ENCODE measurements around the gene MYO1H. TPM values are rescaled to one million over a fixed set of nuclear protein-coding genes. Genes with fewer than 3 reads are reported as not detected.

MYO1H gene
- total RNA-seq, 1 donor from 2014 or later: not detected

DNA sequence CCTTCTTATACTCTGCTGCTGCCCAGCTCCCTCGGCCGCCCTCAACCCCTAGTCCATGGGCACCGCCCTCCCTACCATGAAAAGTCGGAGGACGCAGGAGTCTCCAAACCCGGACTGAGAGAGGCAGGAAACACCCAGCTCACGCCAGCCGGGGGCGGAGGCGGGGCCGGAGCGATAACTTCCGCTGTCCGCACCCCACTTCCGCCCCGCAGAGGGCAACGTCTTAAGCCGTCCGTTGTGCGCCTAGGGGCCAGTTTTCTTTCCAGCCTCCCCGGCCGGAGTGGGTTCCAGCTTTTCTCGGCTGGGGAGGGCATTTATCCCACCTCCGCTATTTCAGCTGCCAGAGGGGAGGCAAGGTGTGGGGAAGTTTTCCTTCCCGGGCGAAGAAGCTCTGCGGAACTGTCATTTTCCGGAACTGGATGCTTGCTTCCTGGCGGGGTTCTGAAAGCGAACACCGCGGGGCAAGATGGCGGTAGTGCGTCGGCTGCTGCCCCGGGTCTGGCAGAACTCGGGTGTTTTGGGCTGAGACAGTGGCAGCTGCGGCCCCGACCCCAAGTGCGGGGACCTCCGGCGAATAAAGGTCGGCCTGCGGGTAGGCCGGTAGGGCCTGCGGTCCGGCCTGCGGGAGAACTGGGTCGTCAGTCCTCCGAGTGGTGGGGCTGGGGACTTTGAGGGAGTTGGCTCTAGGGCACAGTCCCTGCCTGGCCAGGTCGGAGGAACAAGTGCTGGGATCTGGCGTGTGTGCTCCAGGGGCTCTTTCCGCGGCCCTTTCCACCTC, 129.7 kb downstream of the MYO1H start, which contains the start of the genes KCTD10 and UBE3B:
Gene KCTD10, minus strand, starts transcription at position 116 of the 778 bp plus-strand sequence. Its CDS starts 38 bp downstream, at position 78.
Gene UBE3B, plus strand, starts transcription at position 450 of the 778 bp plus-strand sequence. CDS start 5,918 bp downstream, outside the sequence.
- Histone ChIP-seq H3K27me3 (ENCODE audit: insufficient read depth, low read length) (no peaks in the 10 kb centered on the region), H2AFZ (ENCODE audit: low read depth, low read length) (peak within 1 kb of the TSS; percentile 98), H3K79me2 (ENCODE audit: insufficient read depth, low read length) (peaks cover 82% of the 10 kb centered on the region), H3K4me1 (ENCODE audit: insufficient read depth, low read length) (peaks cover 24% of the 10 kb centered on the region), H4K20me1 (ENCODE audit: insufficient read depth, low read length) (peaks cover 44% of the 10 kb centered on the region), H3K9me3 (ENCODE audit: insufficient read depth, low read depth, low read length) (no peaks in the 10 kb centered on the region), H3K4me3 (ENCODE audit: insufficient read depth, low read depth, low read length) (peak within 1 kb of the TSS; percentile 99), H3K4me2 (ENCODE audit: low read length) (peak within 1 kb of the TSS; percentile 96), H3K27ac (ENCODE audit: low read depth, low read length) (peak within 1 kb of the TSS; percentile 100), H3K9ac (ENCODE audit: low read length) (peak within 1 kb of the TSS; percentile 94), H3K36me3 (ENCODE audit: insufficient read depth, low read length) (no peaks in the 10 kb centered on the region)
- peaks cover 27% of the 10 kb centered on the region for H3K4me1 Mint-ChIP-seq (ENCODE audit: low read depth, unreplicated experiment)
- no peaks in the 10 kb centered on the region for H3K9me3 Mint-ChIP-seq (ENCODE audit: unreplicated experiment)
- TF ChIP-seq, protein P1, sequence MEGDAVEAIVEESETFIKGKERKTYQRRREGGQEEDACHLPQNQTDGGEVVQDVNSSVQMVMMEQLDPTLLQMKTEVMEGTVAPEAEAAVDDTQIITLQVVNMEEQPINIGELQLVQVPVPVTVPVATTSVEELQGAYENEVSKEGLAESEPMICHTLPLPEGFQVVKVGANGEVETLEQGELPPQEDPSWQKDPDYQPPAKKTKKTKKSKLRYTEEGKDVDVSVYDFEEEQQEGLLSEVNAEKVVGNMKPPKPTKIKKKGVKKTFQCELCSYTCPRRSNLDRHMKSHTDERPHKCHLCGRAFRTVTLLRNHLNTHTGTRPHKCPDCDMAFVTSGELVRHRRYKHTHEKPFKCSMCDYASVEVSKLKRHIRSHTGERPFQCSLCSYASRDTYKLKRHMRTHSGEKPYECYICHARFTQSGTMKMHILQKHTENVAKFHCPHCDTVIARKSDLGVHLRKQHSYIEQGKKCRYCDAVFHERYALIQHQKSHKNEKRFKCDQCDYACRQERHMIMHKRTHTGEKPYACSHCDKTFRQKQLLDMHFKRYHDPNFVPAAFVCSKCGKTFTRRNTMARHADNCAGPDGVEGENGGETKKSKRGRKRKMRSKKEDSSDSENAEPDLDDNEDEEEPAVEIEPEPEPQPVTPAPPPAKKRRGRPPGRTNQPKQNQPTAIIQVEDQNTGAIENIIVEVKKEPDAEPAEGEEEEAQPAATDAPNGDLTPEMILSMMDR (IDR thresholded peaks at IDR 0.05; ENCODE audit: insufficient read depth, low read depth, low read length): no peak
- no peak for TF ChIP-seq EZH2 (IDR thresholded peaks at IDR 0.05; ENCODE audit: insufficient read depth, low read length)
- H3K4me3 Mint-ChIP-seq (ENCODE audit: unreplicated experiment): peak within 1 kb of the TSS; percentile 99
- H3K27me3 Mint-ChIP-seq (ENCODE audit: low read depth, unreplicated experiment): no peaks in the 10 kb centered on the region
- DNase-seq (ENCODE audit: low read depth) (peak; percentile 80), FAIRE-seq (no peak)
- H3K27ac Mint-ChIP-seq (ENCODE audit: unreplicated experiment): peak within 1 kb of the TSS; percentile 100
- H3K36me3 Mint-ChIP-seq (ENCODE audit: low read depth, unreplicated experiment): peaks cover 11% of the 10 kb centered on the region

DNA sequence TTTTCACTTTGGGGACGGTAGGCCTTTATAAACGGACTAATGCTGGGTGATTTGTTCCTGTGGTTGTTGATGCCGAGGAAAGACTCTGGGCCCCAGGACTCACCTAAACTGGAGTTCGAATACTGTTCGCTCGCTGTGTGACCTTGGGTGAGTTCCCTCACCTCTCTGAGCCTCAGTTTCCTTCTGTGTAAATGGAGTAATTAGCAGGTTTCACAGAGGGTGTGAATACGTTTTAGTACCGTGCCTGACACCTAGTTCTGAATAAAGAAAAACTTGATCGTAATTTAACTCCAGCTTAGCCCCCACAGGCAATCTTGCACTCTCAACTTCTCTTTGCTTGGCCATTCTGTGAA, 130.2 kb downstream of the MYO1H start:
- Histone ChIP-seq H3K27ac (ENCODE audit: low read depth, low read length) (peak overlapping the region; percentile 100), H4K20me1 (ENCODE audit: insufficient read depth, low read length) (peaks cover 38% of the 10 kb centered on the region), H3K36me3 (ENCODE audit: insufficient read depth, low read length) (no peaks in the 10 kb centered on the region), H3K9me3 (ENCODE audit: insufficient read depth, low read depth, low read length) (no peaks in the 10 kb centered on the region), H2AFZ (ENCODE audit: low read depth, low read length) (peak overlapping the region; percentile 98), H3K4me3 (ENCODE audit: insufficient read depth, low read depth, low read length) (peak overlapping the region; percentile 99), H3K79me2 (ENCODE audit: insufficient read depth, low read length) (peaks cover 76% of the 10 kb centered on the region), H3K4me1 (ENCODE audit: insufficient read depth, low read length) (peaks cover 24% of the 10 kb centered on the region), H3K27me3 (ENCODE audit: insufficient read depth, low read length) (no peaks in the 10 kb centered on the region), H3K9ac (ENCODE audit: low read length) (peak overlapping the region; percentile 94), H3K4me2 (ENCODE audit: low read length) (peak overlapping the region; percentile 96)
- no peak for DNase-seq (ENCODE audit: low read depth)
- FAIRE-seq: no peak
- Mint-ChIP-seq H3K9me3 (ENCODE audit: unreplicated experiment) (no peaks in the 10 kb centered on the region), H3K4me1 (ENCODE audit: low read depth, unreplicated experiment) (peaks cover 25% of the 10 kb centered on the region), H3K27ac (ENCODE audit: unreplicated experiment) (peak overlapping the region; percentile 100), H3K27me3 (ENCODE audit: low read depth, unreplicated experiment) (no peaks in the 10 kb centered on the region), H3K36me3 (ENCODE audit: low read depth, unreplicated experiment) (peaks cover 9% of the 10 kb centered on the region), H3K4me3 (ENCODE audit: unreplicated experiment) (peak overlapping the region; percentile 99)
- TF ChIP-seq EZH2 (IDR thresholded peaks at IDR 0.05; ENCODE audit: insufficient read depth, low read length): no peak
- TF ChIP-seq, protein P1 (IDR thresholded peaks at IDR 0.05; ENCODE audit: insufficient read depth, low read depth, low read length): no peak

GRCh38 chr12:109479761-109480160, 132.1 kb downstream of the MYO1H start:
- Histone ChIP-seq H2AFZ (ENCODE audit: low read depth, low read length) (no peak overlapping the region), H3K79me2 (ENCODE audit: insufficient read depth, low read length) (peaks cover 58% of the 10 kb centered on the region), H3K9ac (ENCODE audit: low read length) (no peak overlapping the region), H3K9me3 (ENCODE audit: insufficient read depth, low read depth, low read length) (no peaks in the 10 kb centered on the region), H3K4me1 (ENCODE audit: insufficient read depth, low read length) (peaks cover 24% of the 10 kb centered on the region), H4K20me1 (ENCODE audit: insufficient read depth, low read length) (peaks cover 20% of the 10 kb centered on the region), H3K27me3 (ENCODE audit: insufficient read depth, low read length) (no peaks in the 10 kb centered on the region), H3K4me3 (ENCODE audit: insufficient read depth, low read depth, low read length) (no peak overlapping the region), H3K36me3 (ENCODE audit: insufficient read depth, low read length) (peaks cover 4% of the 10 kb centered on the region), H3K27ac (ENCODE audit: low read depth, low read length) (no peak overlapping the region), H3K4me2 (ENCODE audit: low read length) (no peak overlapping the region)
- H3K4me1 Mint-ChIP-seq (ENCODE audit: low read depth, unreplicated experiment): peaks cover 17% of the 10 kb centered on the region
- peak overlapping the region; percentile 77 for H3K27ac Mint-ChIP-seq (ENCODE audit: unreplicated experiment)
- no peak for FAIRE-seq
- no peak for DNase-seq (ENCODE audit: low read depth)
- no peaks in the 10 kb centered on the region for H3K27me3 Mint-ChIP-seq (ENCODE audit: low read depth, unreplicated experiment)
- H3K4me3 Mint-ChIP-seq (ENCODE audit: unreplicated experiment): peak overlapping the region; percentile 99
- no peaks in the 10 kb centered on the region for H3K9me3 Mint-ChIP-seq (ENCODE audit: unreplicated experiment)
- H3K36me3 Mint-ChIP-seq (ENCODE audit: low read depth, unreplicated experiment): peaks cover 2% of the 10 kb centered on the region
- TF ChIP-seq, protein P1 (IDR thresholded peaks at IDR 0.05; ENCODE audit: insufficient read depth, low read depth, low read length): no peak
- no peak for TF ChIP-seq EZH2 (IDR thresholded peaks at IDR 0.05; ENCODE audit: insufficient read depth, low read length)

Measured in astrocyte (in vitro differentiated cells and primary cell).